Right lobe of liver (tissue), 6 donors: ENCODE results near the gene FLNC. TPM values are rescaled to one million over a fixed set of nuclear protein-coding genes. Genes with fewer than 3 reads are reported as not detected.
A peak's percentile ranks its signal among the peaks of the same experiment; 100 is the strongest.

Experiments used
- ATAC-seq, 4 donors: fragments of 200-7000 bp; cut with Tn5 transposase; one replicate each; pipeline ENCODE4 v1.9.1; 2020; ENCODE audit warnings: mild to moderate bottlenecking in 4 of 4, moderate library complexity in 4 of 4
- DNase-seq, 3 donors: peaks; one replicate each; pipeline ENCODE4 v3.0.0-alpha.2; 2020
- H3K27ac ChIP-seq, 3 donors: fragments of 200-600 bp; one replicate each; pipeline ENCODE4 v1.8.0; 2022
- H3K27me3 ChIP-seq, 2 donors: fragments of 200-600 bp; one replicate each; pipeline ENCODE4 v1.8.0; 2022
- H3K36me3 ChIP-seq, 4 donors: fragments of 200-600 bp; sonication (generic) in 1 of 4; one replicate each; pipeline versions ENCODE4 v1.5.1 to v1.8.0; 2017 to 2022; ENCODE audit warnings: control low read depth in 1 of 4
- H3K4me1 ChIP-seq, 4 donors: fragments of 200-600 bp; sonication (generic) in 1 of 4; one replicate each; pipeline versions ENCODE4 v1.5.1 to v1.8.0; 2017 to 2022; ENCODE audit warnings: control low read depth in 1 of 4
- H3K4me3 ChIP-seq, 3 donors: fragments of 200-600 bp; one replicate each; pipeline ENCODE4 v1.8.0; 2022
- H3K9me3 ChIP-seq, 4 donors: fragments of 200-600 bp; sonication (generic) in 1 of 4; one replicate each; pipeline versions ENCODE4 v1.5.1 to v1.8.0; 2017 to 2022; ENCODE audit warnings: control low read depth in 1 of 4
- CTCF ChIP-seq, 4 donors: fragments of 200-600 bp in 3 of 4; fragments of 450-650 bp in 1 of 4; IDR thresholded peaks; one replicate each; pipeline versions ENCODE4 v1.5.1 to v1.8.0; 2016 to 2022; ENCODE audit warnings: antibody characterized with exemption in 4 of 4, mild to moderate bottlenecking in 2 of 4
- POLR2A ChIP-seq: fragments of 450-650 bp; IDR thresholded peaks from one replicate; pipeline ENCODE4 v1.6.1; 2017; ENCODE audit warnings: antibody characterized with exemption, mild to moderate bottlenecking
- WGBS: methylation state at CpG from one replicate; pipeline ENCODE4 v1.1.6; 2018; ENCODE audit warnings: low coverage, low lambda C conversion rate; ENCODE audit not compliant: insufficient coverage; ENCODE audit errors: missing lambda C conversion rate; 5-methylcytosine and 5-hydroxymethylcytosine counted together
- intact Hi-C, 2 donors: fragments of 100-400 bp; cut with DNase I; formaldehyde crosslinking; loops; one replicate each; pipeline versions ENCODE4 v1.11.2 to v1.14.1; 2022
- total RNA-seq, 6 experiments: library from RNA; depleted of rRNA in 2 of 6; stranded (reverse); fragments of >200 nt in 2 of 6; fragmentation: NEBNext Ultra II Directional in 3 of 6; extraction: Animal tissue kit (Norgen Biotek cat#: 25700) in 3 of 6; gene quantifications; one replicate each; pipeline versions ENCODE4 v1.1.0 to v1.2.4, GENCODE V29; 2016 to 2023
- donor health status: DM: no; HTN: yes; CAD: no.
- donor health status: DM: no; HTN: no; CAD: no.
- donor health status: DM: no; HTN: no; CAD: no.
- donor health status: DM: no; HTN: yes; CAD: no.
- donor health status: DM: no; HTN: yes; CAD: no.

FLNC gene
- total RNA-seq, 6 experiments from 2014 or later, result 0.27 to 5.1 (median 0.74) TPM

DNA sequence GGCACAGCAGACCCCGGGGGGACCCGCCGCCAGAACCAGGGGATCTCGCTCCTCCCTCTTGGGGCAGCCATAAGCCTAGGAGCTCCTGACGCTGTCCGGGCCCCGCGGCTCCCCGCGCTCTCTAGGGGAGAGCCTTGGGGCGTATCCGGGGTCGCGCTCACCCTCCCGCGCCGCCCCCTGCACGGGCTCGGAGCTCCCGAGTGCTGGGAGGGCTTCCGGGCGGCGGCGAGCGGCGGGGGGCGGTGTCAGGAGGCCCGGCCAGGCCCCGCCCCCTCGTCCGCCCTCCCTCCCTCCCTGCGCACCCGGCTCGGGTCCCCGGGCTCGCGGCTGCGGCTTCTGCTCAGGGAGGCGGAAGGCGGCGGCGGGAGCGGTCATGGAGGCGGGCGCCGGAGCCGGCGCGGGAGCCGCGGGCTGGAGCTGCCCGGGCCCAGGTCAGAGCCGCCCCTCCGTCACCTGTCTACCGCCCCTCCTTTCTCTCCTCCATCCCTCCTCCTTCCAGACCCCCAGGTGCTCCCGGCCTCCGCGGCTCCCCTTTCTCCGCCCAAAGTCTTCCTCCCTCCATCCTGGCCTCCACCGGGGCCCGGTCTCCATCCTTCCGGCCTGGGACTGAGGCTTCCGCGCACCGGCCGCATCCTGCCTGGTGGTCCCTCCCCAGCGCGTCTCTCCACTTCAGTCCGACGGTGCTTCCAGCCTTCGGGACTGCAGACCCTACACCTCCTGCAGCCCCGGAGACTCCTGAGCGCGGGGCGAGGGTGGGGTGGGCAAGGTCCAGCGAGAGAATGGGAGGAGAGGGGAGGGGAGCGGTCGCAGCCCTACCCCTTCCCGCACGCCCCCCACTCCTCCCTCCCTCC lies 38.9 kb upstream of the FLNC start, which contains the start of gene CCDC136:
Gene CCDC136 (plus strand): TSS at position 848 of the 851 bp plus-strand sequence. CDS start 444 bp downstream, outside the sequence.
- DNase-seq (peak; percentile 69 to 79 (median 70)), ATAC-seq (peak; percentile 89 to 91 (median 90))
- Histone ChIP-seq H3K27ac (no peak within 1 kb of the TSS), H3K27me3 (no peaks in the 10 kb centered on the region), H3K36me3 (no peaks in the 10 kb centered on the region), H3K9me3 (no peaks in the 10 kb centered on the region), H3K4me1 (peaks cover 0 to 4% (median 0%) of the 10 kb centered on the region in 4 donors), H3K4me3 (peak within 1 kb of the TSS; percentile 71 to 81 (median 78))
- TF ChIP-seq CTCF (IDR thresholded peaks at IDR 0.05), result no peak
- TF ChIP-seq POLR2A, result no peak
- intact Hi-C loops, result no loop called here
- 2% methylated on average over 32 of the region's 80 CpGs for WGBS

DNA sequence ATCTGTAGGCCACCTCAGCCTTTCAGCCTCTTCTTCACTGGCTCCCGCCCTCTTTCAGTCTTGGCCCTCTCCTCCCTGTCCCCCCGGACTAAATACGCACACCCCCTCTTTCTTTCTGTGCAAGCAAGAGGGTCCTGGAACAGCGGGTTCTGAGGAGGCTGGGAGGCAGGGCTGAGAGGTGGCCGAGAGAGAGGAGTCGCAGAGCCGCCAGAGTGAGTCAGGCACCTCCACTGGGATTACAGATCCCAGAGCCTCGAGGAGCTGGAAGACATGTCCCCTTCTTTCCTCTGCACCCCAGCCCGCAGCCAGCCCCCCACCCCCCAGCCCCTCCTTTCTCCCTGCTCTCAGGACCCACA lies 38.3 kb upstream of the FLNC start:
- Histone ChIP-seq H3K9me3 (no peaks in the 10 kb centered on the region), H3K4me1 (peaks cover 0 to 4% (median 0%) of the 10 kb centered on the region in 4 donors), H3K36me3 (no peaks in the 10 kb centered on the region), H3K27ac (no peak overlapping the region), H3K27me3 (no peaks in the 10 kb centered on the region), H3K4me3 (peak overlapping the region; percentile 71 to 81 (median 78))
- intact Hi-C loops, result no loop called here
- ATAC-seq (no peak), DNase-seq (no peak)
- 33% methylated on average over 8 of the region's 9 CpGs for WGBS
- TF ChIP-seq CTCF (IDR thresholded peaks at IDR 0.05), result no peak
- TF ChIP-seq POLR2A, result no peak

DNA sequence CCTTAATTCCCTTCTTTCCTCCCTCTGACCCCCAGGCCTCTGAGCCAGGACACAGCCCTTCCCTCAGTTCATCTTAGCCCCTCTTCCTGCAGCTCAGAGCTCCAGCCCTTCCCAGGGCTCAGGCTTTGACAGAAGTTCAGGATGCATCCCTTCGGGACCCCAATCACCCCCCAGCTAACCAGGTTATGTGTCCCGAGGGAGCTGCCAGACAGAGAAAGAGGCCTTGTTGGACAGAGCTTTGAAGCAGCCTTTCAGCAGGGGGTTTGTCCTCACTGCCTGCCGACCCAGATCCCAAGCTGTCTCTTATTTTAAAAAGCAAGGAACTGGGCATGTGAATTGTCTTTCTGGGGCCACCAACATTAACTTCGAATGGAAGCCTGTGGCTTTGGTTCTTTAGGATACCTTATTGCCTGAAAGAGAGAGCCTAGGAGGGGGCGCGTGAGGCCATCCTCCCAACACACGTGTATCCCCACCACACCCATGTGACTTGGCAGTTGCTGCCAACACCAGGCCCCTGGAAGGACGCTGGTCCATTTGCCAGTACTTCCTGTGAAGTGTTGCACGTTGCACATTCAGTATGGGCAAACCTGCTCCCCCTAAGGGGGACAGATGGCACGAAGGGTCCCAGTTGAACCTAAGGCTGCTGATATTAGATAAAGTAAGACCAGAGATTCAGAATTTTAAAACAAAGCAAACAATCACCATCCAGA lies 37.6 kb upstream of the FLNC start:
- TF ChIP-seq CTCF (IDR thresholded peaks at IDR 0.05), result no peak
- no peak for TF ChIP-seq POLR2A

GRCh38 chr7:128793181-128793547 lies 37.0 kb upstream of the FLNC start:
- Histone ChIP-seq H3K9me3 (no peaks in the 10 kb centered on the region), H3K27ac (no peak overlapping the region), H3K4me1 (peaks cover 0 to 4% (median 0%) of the 10 kb centered on the region in 4 donors), H3K4me3 (no peak overlapping the region), H3K27me3 (no peaks in the 10 kb centered on the region), H3K36me3 (no peaks in the 10 kb centered on the region)
- no peak for TF ChIP-seq POLR2A
- TF ChIP-seq CTCF (IDR thresholded peaks at IDR 0.05), result no peak
- intact Hi-C loops, result no loop called here
- no peak for ATAC-seq
- no peak for DNase-seq
- 81% methylated on average over 4 of the region's 5 CpGs for WGBS

More for the DNA sequence above, 37.6 kb upstream of the FLNC start:
- 76% methylated on average over 5 of the region's 10 CpGs for WGBS
- peaks cover 0 to 4% (median 0%) of the 10 kb centered on the region in 4 donors for H3K4me1 ChIP-seq
- ATAC-seq (no peak), DNase-seq (no peak)
- H3K27ac ChIP-seq, result no peak overlapping the region
- no peaks in the 10 kb centered on the region for H3K36me3 ChIP-seq
- no peaks in the 10 kb centered on the region for H3K9me3 ChIP-seq
- no peaks in the 10 kb centered on the region for H3K27me3 ChIP-seq
- intact Hi-C loops, result no loop called here
- H3K4me3 ChIP-seq, result no peak overlapping the region
